IPS DF 19.7 (cell line): ENCODE results near the gene H2BK1.

Experiments used
- DNase-seq: peaks from one replicate; pipeline ENCODE4 v3.0.0-alpha.2; 2013; ENCODE audit warnings: low read depth, low spot score

The H2BK1 gene

GRCh38 chr7:151179287-151179860 is 30.9 kb downstream of the H2BK1 start:
- no peak for DNase-seq

GRCh38 chr7:151178831-151179230 is 31.5 kb downstream of the H2BK1 start:
- no peak for DNase-seq

GRCh38 chr7:151178236-151178635 is 32.1 kb downstream of the H2BK1 start:
- DNase-seq, result no peak

- no peak for DNase-seq
Measured at GRCh38 chr7:151177310-151177709, 33.0 kb downstream of the H2BK1 start.

GRCh38 chr7:151176401-151176800 is 33.9 kb downstream of the H2BK1 start:
- DNase-seq, result no peak

- no peak for DNase-seq
Measured at GRCh38 chr7:151175793-151176311, 34.4 kb downstream of the H2BK1 start.

GRCh38 chr7:151175047-151175792 is 35.1 kb downstream of the H2BK1 start:
- DNase-seq, result no peak

GRCh38 chr7:151174246-151175046 is 35.8 kb downstream of the H2BK1 start:
- DNase-seq, result peak; percentile 42

GRCh38 chr7:151173386-151174245 is 36.7 kb downstream of the H2BK1 start:
- DNase-seq, result no peak

GRCh38 chr7:151172273-151173141 is 37.8 kb downstream of the H2BK1 start:
- no peak for DNase-seq

GRCh38 chr7:151168787-151169162 is 41.5 kb downstream of the H2BK1 start:
- no peak for DNase-seq

- no peak for DNase-seq
Measured at GRCh38 chr7:151168003-151168786, 42.1 kb downstream of the H2BK1 start.

GRCh38 chr7:151167197-151167961 is 42.9 kb downstream of the H2BK1 start, which contains the start of gene GBX1:
TSS of gene GBX1 (minus strand) at chr7:151167694. CDS start at chr7:151167548, 146 bp downstream.
- no peak for DNase-seq

GRCh38 chr7:151166629-151167196 is 43.6 kb downstream of the H2BK1 start:
- no peak for DNase-seq

- DNase-seq, result no peak
Measured at GRCh38 chr7:151161757-151162156, 48.5 kb downstream of the H2BK1 start.
